PC-9 (cell line): Measurements from ENCODE around the gene KCNJ10. TPM values are rescaled to one million over a fixed set of nuclear protein-coding genes. Genes with fewer than 3 reads are reported as not detected.

ENCODE experiments used
- BruUV-seq: library from RNA; stranded (reverse); fragments of 400-500 nt; replicated peaks from 2 replicates; lab custom pipeline; 2021; lab: Mats Ljungman, UMichigan
- CTCF ChIA-PET: fragments of 300-600 bp; sonication (Branson Sonifier 250); formaldehyde crosslinking; loops from one replicate; lab custom pipeline; 2022; ENCODE audit warnings: antibody characterized with exemption; lab: Charles Lee
- POLR2A ChIA-PET: fragments of 300-600 bp; sonication (Branson Sonifier 250); formaldehyde crosslinking; loops from one replicate; lab custom pipeline; 2022; ENCODE audit warnings: antibody characterized with exemption; ENCODE audit not compliant: unreplicated experiment; lab: Charles Lee
- DNase-seq, 2 experiments: peaks; one replicate each; pipeline versions ENCODE4 v3.0.0 to v3.0.0-alpha.2; 2015 to 2022; ENCODE audit warnings: mixed read lengths in 1 of 2
- H2AFZ ChIP-seq: fragments of 200-600 bp; sonication (generic); 2 replicates; pipeline ENCODE4 v1.8.1; 2017; ENCODE audit warnings: antibody characterized with exemption
- H3F3A ChIP-seq: fragments of 200-600 bp; sonication (generic); 2 replicates; pipeline ENCODE4 v1.8.1; 2017; ENCODE audit warnings: antibody characterized with exemption, mild to moderate bottlenecking, low read depth; ENCODE audit not compliant: insufficient read depth
- H3K27ac ChIP-seq: fragments of 200-600 bp; sonication (generic); 2 replicates; pipeline ENCODE4 v1.6.1; 2016; ENCODE audit warnings: mixed run types
- H3K27me3 ChIP-seq: fragments of 200-600 bp; sonication (generic); 2 replicates; pipeline ENCODE4 v1.6.1; 2016; ENCODE audit warnings: low read depth, mixed run types; ENCODE audit not compliant: insufficient read depth
- H3K36me3 ChIP-seq: fragments of 200-600 bp; sonication (generic); 2 replicates; pipeline ENCODE4 v1.6.1; 2016; ENCODE audit warnings: low read depth, mixed run types
- H3K4me1 ChIP-seq: fragments of 200-600 bp; sonication (generic); replicated peaks from 2 replicates; pipeline ENCODE4 v1.6.1; 2016; ENCODE audit warnings: mixed run types; ENCODE audit not compliant: insufficient read depth
- H3K4me2 ChIP-seq: fragments of 200-600 bp; sonication (generic); 2 replicates; pipeline ENCODE4 v1.6.1; 2017; ENCODE audit warnings: mixed run types
- H3K4me3 ChIP-seq: fragments of 200-600 bp; sonication (generic); 2 replicates; pipeline ENCODE4 v1.6.1; 2016; ENCODE audit warnings: mixed run types
- H3K79me2 ChIP-seq: fragments of 200-600 bp; sonication (generic); 2 replicates; pipeline ENCODE4 v1.6.1; 2017; ENCODE audit warnings: low read depth, mixed run types
- H3K9me2 ChIP-seq: fragments of 200-600 bp; sonication (generic); 2 replicates; pipeline ENCODE4 v1.8.1; 2017; ENCODE audit warnings: mild to moderate bottlenecking; ENCODE audit not compliant: insufficient read depth
- H3K9me3 ChIP-seq: fragments of 200-600 bp; sonication (generic); 2 replicates; pipeline ENCODE4 v1.8.1; 2016; ENCODE audit warnings: low read depth; ENCODE audit not compliant: insufficient read depth
- H4K20me1 ChIP-seq: fragments of 200-600 bp; sonication (generic); 2 replicates; pipeline ENCODE4 v1.8.1; 2017; ENCODE audit not compliant: insufficient read depth
- EZH2 ChIP-seq: fragments of 200-600 bp; sonication (generic); IDR thresholded peaks from 2 replicates; pipeline ENCODE4 v1.8.0; 2017; ENCODE audit warnings: antibody characterized with exemption, low read depth
- intact Hi-C: fragments of 100-400 bp; cut with micrococcal nuclease; formaldehyde crosslinking; loops from one replicate; pipeline ENCODE4 v1.10.0; 2022; ENCODE audit not compliant: unreplicated experiment
- total RNA-seq: library from RNA; stranded (reverse); gene quantifications from 2 replicates; pipeline ENCODE4 v1.2.3, GENCODE V29; 2021
- TF ChIP-seq, protein P1 (sequence below): fragments of 200-600 bp; sonication (generic); conservative IDR thresholded peaks from 2 replicates; pipeline ENCODE4 v1.6.1; 2017; ENCODE audit warnings: mixed run types, antibody characterized with exemption, mild to moderate bottlenecking, moderate library complexity

Gene KCNJ10
- total RNA-seq, 1 experiment from 2014 or later, result not detected

DNA sequence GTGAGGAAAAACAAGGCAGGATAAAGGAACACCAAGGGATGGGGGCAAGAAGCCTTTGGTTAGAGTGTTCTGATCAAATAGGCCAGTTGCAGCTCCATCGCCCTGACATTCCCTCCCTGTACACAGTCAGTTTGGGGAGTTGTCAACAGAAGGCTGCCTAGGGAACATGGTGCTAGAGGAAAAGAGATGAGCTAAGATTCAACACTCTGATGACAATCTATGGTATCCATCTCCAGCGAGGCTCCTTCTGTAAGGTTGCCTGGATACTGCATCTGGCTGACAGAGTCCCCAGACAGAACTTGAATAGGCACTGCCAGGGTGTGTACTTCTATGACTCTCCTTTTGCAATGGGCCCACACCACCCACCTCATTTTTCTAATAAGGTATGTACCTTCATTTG, 104.7 kb downstream of the KCNJ10 start:
- H3F3A ChIP-seq, result peaks cover 13% of the 10 kb centered on the region; the same call in 1 of the 2 replicates
- no peak overlapping the region for H3K27ac ChIP-seq
- H4K20me1 ChIP-seq, result no peaks in the 10 kb centered on the region
- no peak overlapping the region for H2AFZ ChIP-seq
- H3K9me3 ChIP-seq, result no peaks in the 10 kb centered on the region
- DNase-seq, result no peak
- no peak for TF ChIP-seq EZH2
- TF ChIP-seq, protein P1, sequence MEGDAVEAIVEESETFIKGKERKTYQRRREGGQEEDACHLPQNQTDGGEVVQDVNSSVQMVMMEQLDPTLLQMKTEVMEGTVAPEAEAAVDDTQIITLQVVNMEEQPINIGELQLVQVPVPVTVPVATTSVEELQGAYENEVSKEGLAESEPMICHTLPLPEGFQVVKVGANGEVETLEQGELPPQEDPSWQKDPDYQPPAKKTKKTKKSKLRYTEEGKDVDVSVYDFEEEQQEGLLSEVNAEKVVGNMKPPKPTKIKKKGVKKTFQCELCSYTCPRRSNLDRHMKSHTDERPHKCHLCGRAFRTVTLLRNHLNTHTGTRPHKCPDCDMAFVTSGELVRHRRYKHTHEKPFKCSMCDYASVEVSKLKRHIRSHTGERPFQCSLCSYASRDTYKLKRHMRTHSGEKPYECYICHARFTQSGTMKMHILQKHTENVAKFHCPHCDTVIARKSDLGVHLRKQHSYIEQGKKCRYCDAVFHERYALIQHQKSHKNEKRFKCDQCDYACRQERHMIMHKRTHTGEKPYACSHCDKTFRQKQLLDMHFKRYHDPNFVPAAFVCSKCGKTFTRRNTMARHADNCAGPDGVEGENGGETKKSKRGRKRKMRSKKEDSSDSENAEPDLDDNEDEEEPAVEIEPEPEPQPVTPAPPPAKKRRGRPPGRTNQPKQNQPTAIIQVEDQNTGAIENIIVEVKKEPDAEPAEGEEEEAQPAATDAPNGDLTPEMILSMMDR, result no peak
- H3K27me3 ChIP-seq, result no peaks in the 10 kb centered on the region
- intact Hi-C loops, result no loop called here
- BruUV-seq, result no TSS peak
- no peak overlapping the region for H3K4me2 ChIP-seq
- H3K36me3 ChIP-seq, result no peaks in the 10 kb centered on the region
- ChIA-PET POLR2A (no interaction called here), CTCF (interaction anchor here (0.6 kb wide), 3 partner anchors 28 to 111 kb away, joined by 3 read pairs; no protein-coding TSS in a partner anchor)
- no peaks in the 10 kb centered on the region for H3K79me2 ChIP-seq
- H3K9me2 ChIP-seq, result no peaks in the 10 kb centered on the region
- H3K4me1 ChIP-seq, result peaks cover 15% of the 10 kb centered on the region
- no peak overlapping the region for H3K4me3 ChIP-seq

DNA sequence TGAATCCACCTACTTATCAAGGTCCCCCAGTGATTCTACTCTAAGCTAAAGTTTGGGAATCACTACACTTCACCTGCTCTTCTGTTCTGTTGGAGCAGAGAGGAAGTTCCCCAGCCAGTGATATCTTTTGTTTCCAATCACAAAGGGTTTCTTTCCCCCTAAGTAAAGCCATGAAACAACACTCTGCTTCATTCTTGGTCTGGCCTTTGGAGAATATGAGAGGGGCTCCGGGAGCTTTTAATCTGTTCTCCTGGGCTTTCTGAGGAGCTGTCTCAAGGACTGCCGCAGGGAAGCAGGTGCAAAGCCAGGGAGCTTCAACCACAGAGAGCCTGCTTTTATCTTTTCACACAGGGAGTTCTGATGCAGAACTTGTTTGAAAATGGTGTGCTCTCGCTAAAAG, 105.8 kb downstream of the KCNJ10 start:
- H3K79me2 ChIP-seq, result no peaks in the 10 kb centered on the region
- no peak overlapping the region for H3K4me3 ChIP-seq
- TF ChIP-seq, protein P1, result no peak
- TF ChIP-seq EZH2, result no peak
- no peaks in the 10 kb centered on the region for H3K9me3 ChIP-seq
- H3K36me3 ChIP-seq, result no peaks in the 10 kb centered on the region
- H3K9me2 ChIP-seq, result no peaks in the 10 kb centered on the region
- peaks cover 15% of the 10 kb centered on the region; the same call in 1 of the 2 replicates for H3F3A ChIP-seq
- intact Hi-C loops, result loop anchor here (5.0 kb wide), 1 partner anchor 33 kb away; no protein-coding TSS in a partner anchor
- no peaks in the 10 kb centered on the region for H4K20me1 ChIP-seq
- ChIA-PET POLR2A (no interaction called here), CTCF (no interaction called here)
- no peak for DNase-seq
- H2AFZ ChIP-seq, result no peak overlapping the region
- H3K4me2 ChIP-seq, result no peak overlapping the region
- no TSS peak for BruUV-seq
- peaks cover 25% of the 10 kb centered on the region for H3K4me1 ChIP-seq
- no peaks in the 10 kb centered on the region for H3K27me3 ChIP-seq
- H3K27ac ChIP-seq, result no peak overlapping the region

DNA sequence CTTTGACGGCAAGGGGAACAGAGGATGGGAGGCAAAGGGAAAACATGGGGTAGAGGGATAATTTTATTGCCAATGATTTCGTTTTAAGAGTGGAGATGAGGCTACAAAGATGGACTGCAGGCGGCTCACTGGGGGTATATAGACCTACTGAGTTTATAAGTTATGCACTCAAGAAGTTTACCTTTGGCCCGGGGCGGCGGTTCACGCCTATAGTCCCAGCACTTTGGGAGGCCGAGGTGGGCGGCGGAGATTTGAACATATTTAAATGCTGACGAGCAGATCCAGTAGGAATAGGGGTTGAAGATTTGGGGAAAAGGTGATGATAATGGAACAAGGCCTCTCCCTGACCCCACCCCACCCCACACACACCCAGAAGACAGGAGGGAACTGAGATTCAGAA, 107.8 kb downstream of the KCNJ10 start:
- no peaks in the 10 kb centered on the region for H3K79me2 ChIP-seq
- TF ChIP-seq EZH2, result no peak
- TF ChIP-seq, protein P1, result no peak
- H3K27ac ChIP-seq, result no peak overlapping the region
- no peaks in the 10 kb centered on the region for H4K20me1 ChIP-seq
- no TSS peak for BruUV-seq
- peak overlapping the region; percentile 59; the same call in 1 of the 2 replicates for H3K4me2 ChIP-seq
- no peaks in the 10 kb centered on the region for H3K9me2 ChIP-seq
- H3K9me3 ChIP-seq, result no peaks in the 10 kb centered on the region
- H3K36me3 ChIP-seq, result no peaks in the 10 kb centered on the region
- H3K27me3 ChIP-seq, result no peaks in the 10 kb centered on the region
- peaks cover 15% of the 10 kb centered on the region; the same call in 1 of the 2 replicates for H3F3A ChIP-seq
- no peak for DNase-seq
- no peak overlapping the region for H2AFZ ChIP-seq
- peaks cover 30% of the 10 kb centered on the region for H3K4me1 ChIP-seq
- no peak overlapping the region for H3K4me3 ChIP-seq
- CTCF ChIA-PET, result no interaction called here
- intact Hi-C loops, result loop anchor here (5.0 kb wide), 1 partner anchor 35 kb away; no protein-coding TSS in a partner anchor
- POLR2A ChIA-PET, result no interaction called here
